Stomach (tissue), 9 donors: ENCODE measurements around the gene PFKFB2. TPM values are rescaled to one million over a fixed set of nuclear protein-coding genes. Genes with fewer than 3 reads are reported as not detected.

Source experiments
- DNase-seq, 2 donors: peaks; one replicate each; pipeline versions ENCODE4 v3.0.0 to v3.0.0-alpha.2; 2013 to 2019
- H3K27ac ChIP-seq, 5 donors: fragments of 200-600 bp in 4 of 5; sonication (generic) in 4 of 5; one replicate each; pipeline ENCODE4 v1.5.1; 2013 to 2019; ENCODE audit warnings: mild to moderate bottlenecking in 1 of 5, moderate library complexity in 1 of 5
- H3K27me3 ChIP-seq, 3 donors: fragments of 200-600 bp; sonication (generic); one replicate each; pipeline ENCODE4 v1.5.1; 2017 to 2019; ENCODE audit warnings: mixed run types in 1 of 3
- H3K36me3 ChIP-seq, 4 donors: fragments of 200-600 bp; sonication (generic); 1 replicate in 3 of 4; 2 replicates in 1 of 4; pipeline ENCODE4 v1.5.1; 2016 to 2019
- H3K4me1 ChIP-seq, 4 donors: fragments of 200-600 bp; sonication (generic); one replicate each; pipeline ENCODE4 v1.5.1; 2016 to 2019
- H3K4me3 ChIP-seq, 4 donors: fragments of 200-600 bp; sonication (generic) in 3 of 4; one replicate each; pipeline ENCODE4 v1.5.1; 2016 to 2019; ENCODE audit warnings: mild to moderate bottlenecking in 1 of 4
- H3K9me3 ChIP-seq, 4 donors: fragments of 200-600 bp; sonication (generic); one replicate each; pipeline ENCODE4 v1.5.1; 2016 to 2019
- EP300 ChIP-seq: sonication (generic); formaldehyde crosslinking; IDR thresholded peaks from one replicate; pipeline ENCODE4 v1.6.1; 2017; ENCODE audit warnings: antibody characterized with exemption
- POLR2A ChIP-seq, 4 donors: fragments of 450-650 bp; IDR thresholded peaks; one replicate each; pipeline ENCODE4 v1.6.1; 2016; ENCODE audit warnings: antibody characterized with exemption in 4 of 4, control low read depth in 2 of 4, mild to moderate bottlenecking in 1 of 4, moderate library complexity in 1 of 4
- POLR2AphosphoS5 ChIP-seq, 3 donors: sonication (generic); formaldehyde crosslinking; IDR thresholded peaks; one replicate each; pipeline ENCODE4 v1.6.1; 2016; ENCODE audit warnings: antibody characterized with exemption in 3 of 3
- whole genome bisulfite sequencing, 5 donors: extraction: QIAGEN DNeasy Blood & Tissue Kit in 3 of 5; methylation state at CpG; one replicate each; pipeline versions ENCODE4 v1.1.5 to v1.1.7; 2013 to 2018; 5-methylcytosine and 5-hydroxymethylcytosine counted together
- intact Hi-C: fragments of 100-400 bp; cut with DNase I; formaldehyde crosslinking; loops from one replicate; pipeline ENCODE4 v1.15.1; 2023; ENCODE audit warnings: low total_unique reads
- polyA plus RNA-seq, 3 donors: library from polyadenylated mRNA; stranded (reverse); fragments of 200-250 nt; gene quantifications; one replicate each; pipeline ENCODE4 v1.2.3, GENCODE V29; 2013
- total RNA-seq, 5 donors: library from RNA; depleted of rRNA; stranded (reverse); fragments of >200 nt; gene quantifications; one replicate each; pipeline versions ENCODE4 v1.1.0 to v1.2.3, GENCODE V29; 2014 to 2016
- TF ChIP-seq, protein P1 (sequence below), 7 experiments: fragments of 450-650 bp in 4 of 7; fragments of 200-600 bp in 3 of 7; sonication (generic) in 3 of 7; IDR thresholded peaks; one replicate each; pipeline ENCODE4 v1.5.1; 2016 to 2019; ENCODE audit warnings: antibody characterized with exemption in 7 of 7, control low read depth in 2 of 7, mild to moderate bottlenecking in 1 of 7
- donor health status: healthy with polysubstance abuse.
- donor health status: Bipolar disorder and iron deficiency.
- donor health status: healthy.

Gene PFKFB2
- total and polyA plus RNA-seq, 8 donors: 2.3 to 97.3 (median 15.4) TPM

DNA sequence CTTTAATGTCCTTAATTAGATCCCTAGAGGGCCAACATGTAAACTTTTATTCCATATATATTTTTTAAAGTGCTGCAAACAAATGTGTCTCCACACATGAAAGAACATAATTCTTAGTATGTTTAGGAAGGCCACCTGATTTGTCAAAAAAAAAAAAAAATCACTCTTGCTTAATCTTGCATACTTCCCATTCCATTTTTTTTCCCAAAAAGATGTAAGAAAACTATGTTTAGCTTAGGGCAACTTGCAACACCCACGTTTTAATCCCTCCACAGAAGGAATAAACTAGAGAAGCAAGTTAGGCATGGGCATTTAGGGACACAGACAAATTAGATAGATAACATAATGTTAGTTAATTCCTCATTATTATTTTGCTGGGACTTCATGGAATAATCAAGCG, 7.6 kb upstream of the PFKFB2 start:
- peaks cover 22 to 64% (median 49%) of the 10 kb centered on the region in 4 donors for H3K4me1 ChIP-seq
- H3K4me3 ChIP-seq: no peak overlapping the region
- H3K27me3 ChIP-seq: no peaks in the 10 kb centered on the region
- TF ChIP-seq EP300: no peak
- TF ChIP-seq, protein P1, sequence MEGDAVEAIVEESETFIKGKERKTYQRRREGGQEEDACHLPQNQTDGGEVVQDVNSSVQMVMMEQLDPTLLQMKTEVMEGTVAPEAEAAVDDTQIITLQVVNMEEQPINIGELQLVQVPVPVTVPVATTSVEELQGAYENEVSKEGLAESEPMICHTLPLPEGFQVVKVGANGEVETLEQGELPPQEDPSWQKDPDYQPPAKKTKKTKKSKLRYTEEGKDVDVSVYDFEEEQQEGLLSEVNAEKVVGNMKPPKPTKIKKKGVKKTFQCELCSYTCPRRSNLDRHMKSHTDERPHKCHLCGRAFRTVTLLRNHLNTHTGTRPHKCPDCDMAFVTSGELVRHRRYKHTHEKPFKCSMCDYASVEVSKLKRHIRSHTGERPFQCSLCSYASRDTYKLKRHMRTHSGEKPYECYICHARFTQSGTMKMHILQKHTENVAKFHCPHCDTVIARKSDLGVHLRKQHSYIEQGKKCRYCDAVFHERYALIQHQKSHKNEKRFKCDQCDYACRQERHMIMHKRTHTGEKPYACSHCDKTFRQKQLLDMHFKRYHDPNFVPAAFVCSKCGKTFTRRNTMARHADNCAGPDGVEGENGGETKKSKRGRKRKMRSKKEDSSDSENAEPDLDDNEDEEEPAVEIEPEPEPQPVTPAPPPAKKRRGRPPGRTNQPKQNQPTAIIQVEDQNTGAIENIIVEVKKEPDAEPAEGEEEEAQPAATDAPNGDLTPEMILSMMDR (IDR thresholded peaks at IDR 0.05): no peak
- TF ChIP-seq POLR2A (IDR thresholded peaks at IDR 0.05): no peak
- no peak for TF ChIP-seq POLR2AphosphoS5 (IDR thresholded peaks at IDR 0.05)
- intact Hi-C loops: no loop called here
- H3K27ac ChIP-seq: no peak overlapping the region
- peaks cover 13 to 21% (median 19%) of the 10 kb centered on the region in 4 donors for H3K36me3 ChIP-seq
- H3K9me3 ChIP-seq: no peaks in the 10 kb centered on the region
- WGBS, 5 donors: 62 to 76% (median 72%) methylated on average over 2 of the region's 2 CpGs
- DNase-seq: no peak

DNA sequence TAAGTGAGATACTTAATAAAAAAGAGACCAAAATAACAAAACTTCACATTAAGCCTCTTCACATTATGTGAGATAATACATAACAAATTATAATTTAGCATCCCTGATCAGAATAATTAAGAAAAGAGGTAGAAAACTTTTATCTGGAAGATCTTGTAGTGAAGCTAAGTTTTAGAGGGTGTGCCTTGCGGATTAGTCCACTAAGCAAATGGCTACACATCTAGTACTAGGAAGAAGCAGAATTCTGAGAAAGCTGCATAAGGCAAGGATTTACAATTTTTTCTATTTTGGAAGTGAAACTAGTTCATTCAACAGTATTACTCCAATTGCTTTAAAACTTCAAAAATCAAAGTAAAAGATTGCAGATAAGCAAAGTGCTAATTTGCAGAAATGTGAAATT, 5.6 kb upstream of the PFKFB2 start:
- Histone ChIP-seq H3K4me3 (no peak overlapping the region), H3K27me3 (no peaks in the 10 kb centered on the region), H3K9me3 (no peaks in the 10 kb centered on the region), H3K27ac (no peak overlapping the region), H3K4me1 (peaks cover 34 to 80% (median 62%) of the 10 kb centered on the region in 4 donors), H3K36me3 (peaks cover 13 to 21% (median 19%) of the 10 kb centered on the region in 4 donors)
- 81 to 95% (median 85%) methylated on average over 1 of the region's 1 CpG for WGBS, 5 donors
- intact Hi-C loops: no loop called here
- no peak for DNase-seq
- TF ChIP-seq EP300: no peak
- TF ChIP-seq POLR2AphosphoS5 (IDR thresholded peaks at IDR 0.05): no peak
- TF ChIP-seq, protein P1 (IDR thresholded peaks at IDR 0.05): no peak
- TF ChIP-seq POLR2A (IDR thresholded peaks at IDR 0.05): no peak

DNA sequence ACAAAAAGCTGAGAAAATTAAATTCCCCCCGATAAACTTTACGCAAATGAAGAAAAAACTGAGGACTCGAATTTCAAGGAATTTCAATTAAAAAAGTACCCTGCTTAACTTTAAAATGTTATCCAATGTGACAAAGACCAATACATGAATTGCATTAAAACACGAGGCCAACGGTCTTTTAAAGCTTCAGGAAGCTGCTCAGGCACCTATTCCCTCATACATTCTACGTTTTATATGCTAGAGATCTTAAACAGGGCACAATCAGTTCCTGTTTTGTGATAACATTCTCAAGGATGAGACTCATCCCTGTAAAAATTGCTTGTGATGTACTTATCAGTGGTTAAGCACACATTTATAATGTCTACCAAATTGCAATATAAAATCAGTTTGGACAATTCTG, 5.0 kb upstream of the PFKFB2 start:
- intact Hi-C loops: no loop called here
- Histone ChIP-seq H3K27me3 (no peaks in the 10 kb centered on the region), H3K9me3 (no peaks in the 10 kb centered on the region), H3K36me3 (peaks cover 13 to 21% (median 19%) of the 10 kb centered on the region in 4 donors), H3K27ac (no peak overlapping the region), H3K4me1 (peaks cover 35 to 81% (median 63%) of the 10 kb centered on the region in 4 donors), H3K4me3 (no peak overlapping the region)
- 70 to 78% (median 75%) methylated on average over 6 of the region's 6 CpGs for WGBS, 5 donors
- TF ChIP-seq POLR2AphosphoS5 (IDR thresholded peaks at IDR 0.05): no peak
- no peak for TF ChIP-seq POLR2A (IDR thresholded peaks at IDR 0.05)
- TF ChIP-seq, protein P1 (IDR thresholded peaks at IDR 0.05): no peak
- no peak for TF ChIP-seq EP300
- DNase-seq: no peak

DNA sequence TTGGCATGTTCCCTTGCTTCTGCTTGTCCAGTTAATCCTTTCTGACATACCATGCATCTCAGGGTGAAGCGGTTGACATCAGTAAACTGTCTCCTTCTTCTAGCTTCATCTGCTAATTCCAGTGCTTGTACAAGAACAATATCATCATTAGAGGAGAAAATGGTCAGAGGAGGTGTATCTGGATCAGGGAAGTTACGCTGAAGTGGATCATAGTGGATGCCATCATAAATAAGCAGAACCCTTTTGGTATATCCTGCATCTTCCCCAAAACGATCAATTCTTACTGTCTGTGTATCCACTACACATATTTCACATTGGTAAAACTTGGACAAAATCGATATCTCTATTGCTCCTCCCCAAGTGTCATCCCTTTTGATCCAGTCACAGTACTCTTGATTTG, 4.0 kb upstream of the PFKFB2 start:
- peaks cover 13 to 21% (median 19%) of the 10 kb centered on the region in 4 donors for H3K36me3 ChIP-seq
- WGBS, 5 donors: 78 to 93% (median 82%) methylated on average over 4 of the region's 4 CpGs
- TF ChIP-seq POLR2AphosphoS5 (IDR thresholded peaks at IDR 0.05) (no peak), EP300 (no peak), POLR2A (IDR thresholded peaks at IDR 0.05) (no peak)
- TF ChIP-seq, protein P1 (IDR thresholded peaks at IDR 0.05): no peak
- H3K9me3 ChIP-seq: no peaks in the 10 kb centered on the region
- H3K27me3 ChIP-seq: no peaks in the 10 kb centered on the region
- H3K4me3 ChIP-seq: peak overlapping the region in 2 of 4 donors; percentile 86 to 91
- intact Hi-C loops: no loop called here
- peak overlapping the region in 2 of 5 donors; percentile 96 to 97 for H3K27ac ChIP-seq
- peaks cover 35 to 84% (median 64%) of the 10 kb centered on the region in 4 donors for H3K4me1 ChIP-seq
- DNase-seq: no peak
